Endothelial cell of umbilical vein (primary cell): ENCODE measurements around the gene ARHGEF37. TPM values are rescaled to one million over a fixed set of nuclear protein-coding genes. Genes with fewer than 3 reads are reported as not detected.
"Not testable (repeated sequence)": the region's sequence is repeated elsewhere in the genome, so short reads cannot be mapped to it uniquely, and the experiment has no call there.

Source experiments
- BruUV-seq: library from RNA; stranded (reverse); fragments of 400-500 nt; replicated peaks from 2 replicates; lab custom pipeline; 2021; lab: Mats Ljungman, UMichigan
- CTCF ChIA-PET: fragments of 300-600, 350-600 bp; sonication (Branson Sonifier 250); formaldehyde crosslinking; loops from one replicate; lab custom pipeline; 2021; ENCODE audit warnings: antibody characterized with exemption, inconsistent platforms; lab: Charles Lee
- POLR2A ChIA-PET: fragments of 300-600, 350-600 bp; sonication (Branson Sonifier 250); formaldehyde crosslinking; loops from one replicate; lab custom pipeline; 2021; ENCODE audit warnings: antibody characterized with exemption, inconsistent platforms; lab: Charles Lee
- DNase-seq: peaks from one replicate; pipeline ENCODE4 v3.0.0-alpha.2; 2011; ENCODE audit warnings: low read depth, low spot score
- FAIRE-seq: peaks from 2 replicates; lab custom pipeline; 2011; peaks lifted over from hg19 to GRCh38; lab: Jason Lieb, UNC
- H2AFZ ChIP-seq: 2 replicates; pipeline ENCODE4 v1.6.0; 2012; ENCODE audit warnings: low read depth, low read length, control low read depth, inconsistent platforms
- H3K27ac ChIP-seq: 2 replicates; pipeline ENCODE4 v1.5.1; 2011; ENCODE audit warnings: low read depth, mild to moderate bottlenecking, control low read depth, low read length, moderate library complexity; ENCODE audit not compliant: insufficient read depth
- H3K27me3 ChIP-seq, 2 experiments: 2 replicates each; pipeline versions ENCODE4 v1.6.0 to v1.6.1; 2011; ENCODE audit warnings: low read length in 2 of 2, mixed read lengths in 1 of 2; ENCODE audit not compliant: control insufficient read depth in 2 of 2, insufficient read depth in 2 of 2
- H3K36me3 ChIP-seq, 2 experiments: 2 replicates in 1 of 2; 3 replicates in 1 of 2; pipeline ENCODE4 v1.5.1; 2011; ENCODE audit warnings: low read length in 2 of 2, mild to moderate bottlenecking in 1 of 2, moderate library complexity in 1 of 2; ENCODE audit not compliant: control insufficient read depth in 2 of 2, insufficient read depth in 2 of 2; ENCODE audit errors: extremely low read depth in 1 of 2
- H3K4me1 ChIP-seq: 3 replicates; pipeline ENCODE4 v1.5.1; 2011; ENCODE audit warnings: mild to moderate bottlenecking, low read length; ENCODE audit not compliant: control insufficient read depth, insufficient read depth; ENCODE audit errors: extremely low read depth
- H3K4me2 ChIP-seq: 2 replicates; pipeline ENCODE4 v1.6.1; 2011; ENCODE audit warnings: low read length, control low read depth, mixed read lengths; ENCODE audit not compliant: insufficient read depth
- H3K4me3 ChIP-seq, 3 experiments: fragments of 200-600 bp in 1 of 3; sonication (generic), shearing (Covaris generic) in 1 of 3; replicated peaks in 1 of 3; 2 replicates each; pipeline ENCODE4 v1.5.1; 2011 to 2016; ENCODE audit warnings: control low read depth in 3 of 3, low read length in 3 of 3, mild to moderate bottlenecking in 2 of 3, inconsistent platforms in 1 of 3, low read depth in 1 of 3, moderate library complexity in 1 of 3; ENCODE audit not compliant: insufficient read depth in 1 of 3
- H3K79me2 ChIP-seq: 2 replicates; pipeline ENCODE4 v1.6.0; 2012; ENCODE audit warnings: low read length, inconsistent platforms; ENCODE audit not compliant: control insufficient read depth, insufficient read depth
- H3K9ac ChIP-seq: replicated peaks from 2 replicates; pipeline ENCODE3; 2011; ENCODE audit warnings: low read length, control low read depth; ENCODE audit not compliant: insufficient read depth; ENCODE audit errors: extremely low read depth
- H3K9me1 ChIP-seq: replicated peaks from 3 replicates; pipeline ENCODE4 v1.6.0; 2011; ENCODE audit warnings: mild to moderate bottlenecking, low read length; ENCODE audit not compliant: control insufficient read depth, insufficient read depth; ENCODE audit errors: extremely low read depth
- H3K9me3 ChIP-seq: replicated peaks from 2 replicates; pipeline ENCODE4 v1.5.1; 2012; ENCODE audit warnings: low read length, inconsistent platforms; ENCODE audit not compliant: control insufficient read depth, insufficient read depth
- H4K20me1 ChIP-seq: replicated peaks from 2 replicates; pipeline ENCODE3; 2011; ENCODE audit warnings: mild to moderate bottlenecking, low read length; ENCODE audit not compliant: control insufficient read depth, insufficient read depth; ENCODE audit errors: extremely low read depth
- EZH2 ChIP-seq: IDR thresholded peaks from 2 replicates; pipeline ENCODE4 v1.6.1; 2012; ENCODE audit warnings: borderline replicate concordance, low read depth, mild to moderate bottlenecking, moderate library complexity, low read length, inconsistent platforms; ENCODE audit not compliant: severe bottlenecking
- MYC ChIP-seq: IDR thresholded peaks from one replicate; pipeline ENCODE4 v1.6.1; 2011; ENCODE audit warnings: mild to moderate bottlenecking, low read depth, low read length
- POLR2A ChIP-seq: IDR thresholded peaks from 2 replicates; pipeline ENCODE4 v1.6.1; 2012; ENCODE audit warnings: low read depth, mild to moderate bottlenecking, control low read depth, low read length
- POLR2AphosphoS5 ChIP-seq: IDR thresholded peaks from 2 replicates; pipeline ENCODE4 v1.6.1; 2012; ENCODE audit warnings: low read depth, mild to moderate bottlenecking, control low read depth, low read length, moderate library complexity; ENCODE audit not compliant: insufficient read depth
- dilution Hi-C: fragments of 300-500 bp; cut with MboI; formaldehyde crosslinking; loops from one replicate; pipeline ENCODE4 v1.15.0; 2019; ENCODE audit warnings: low sequenced_read_pairs; ENCODE audit not compliant: extremely low pct_ligation_motif_present
- intact Hi-C: fragments of 100-400 bp; cut with micrococcal nuclease; formaldehyde crosslinking; loops from one replicate; pipeline ENCODE4 v1.10.0; 2022
- polyA plus RNA-seq, 4 experiments: library from polyadenylated mRNA; depleted of rRNA in 3 of 4; stranded (reverse) in 3 of 4; unstranded in 1 of 4; fragments of >200 nt; gene quantifications; 2 replicates each; pipeline versions ENCODE4 v1.2.1 to v1.2.3, GENCODE V29; 2011 to 2012; ENCODE audit warnings: missing spikeins in 1 of 4
- total RNA-seq: library from RNA; stranded (reverse); gene quantifications from 2 replicates; pipeline ENCODE4 v1.2.3, GENCODE V29; 2021

Gene ARHGEF37
- total and polyA plus RNA-seq, 2 donors (not counting 3 experiments of a cell fraction or from before 2014, with no cell fraction given): 4.9 to 7.0 TPM

- ChIA-PET POLR2A (no interaction called here), CTCF (interaction anchor here (0.8 to 1.7 kb wide), 4 partner anchors 14 to 86 kb away, joined by 3 to 6 read pairs (median 3); no protein-coding TSS in a partner anchor)
- Histone ChIP-seq H3K9ac (no peak overlapping the region), H4K20me1 (peaks cover 33% of the 10 kb centered on the region), H3K9me3 (no peaks in the 10 kb centered on the region), H3K27me3 (no peaks in the 10 kb centered on the region), H3K79me2 (peaks cover 100% of the 10 kb centered on the region), H3K9me1 (no peaks in the 10 kb centered on the region), H3K27ac (no peak overlapping the region), H3K4me2 (no peak overlapping the region), H3K36me3 (peaks cover 4 to 6% of the 10 kb centered on the region in 2 experiments), H3K4me3 (no peak overlapping the region), H3K4me1 (peaks cover 22% of the 10 kb centered on the region), H2AFZ (no peak overlapping the region)
- dilution Hi-C loops (no loop called here), intact Hi-C loops (no loop called here)
- no peak for TF ChIP-seq POLR2AphosphoS5
- TF ChIP-seq EZH2: no peak
- no peak for TF ChIP-seq MYC
- TF ChIP-seq POLR2A: no peak
- FAIRE-seq (no peak), DNase-seq (no peak)
- no TSS peak for BruUV-seq
These were observed 48.9 kb upstream of the ARHGEF37 start for GRCh38 chr5:149532413-149532812.

- H3K36me3 ChIP-seq, H2AFZ ChIP-seq, H3K4me1 ChIP-seq, H3K9me3 ChIP-seq, H3K4me3 ChIP-seq, H3K9me1 ChIP-seq, BruUV-seq, FAIRE-seq, H3K4me2 ChIP-seq, DNase-seq, H3K27ac ChIP-seq, H3K9ac ChIP-seq, dilution Hi-C loops, intact Hi-C loops, H3K27me3 ChIP-seq: not testable (repeated sequence)
- CTCF ChIA-PET: interaction anchor here (1.3 to 1.4 kb wide), 4 partner anchors 8 to 94 kb away, joined by 3 to 4 read pairs (median 4); no protein-coding TSS in a partner anchor
- peaks cover 34% of the 10 kb centered on the region for H4K20me1 ChIP-seq
- POLR2A ChIA-PET: interaction anchor here (0.8 kb wide), 1 partner anchor 14 kb away, joined by 7 read pairs; no protein-coding TSS in a partner anchor
- peaks cover 98% of the 10 kb centered on the region for H3K79me2 ChIP-seq
These were observed 45.5 kb upstream of the ARHGEF37 start for GRCh38 chr5:149535787-149536186.
